ENCODE measurements around the gene CYSRT1. TPM values are rescaled to one million over a fixed set of nuclear protein-coding genes. Genes with fewer than 3 reads are reported as not detected.

Gene CYSRT1
- total RNA-seq, 1 experiment from 2014 or later = 0.37 TPM

GRCh38 chr9:137270929-137271695 lies 46.1 kb downstream of the CYSRT1 start:
- no peak for DNase-seq (ENCODE audit: low spot score)

GRCh38 chr9:137271696-137272076 lies 46.7 kb downstream of the CYSRT1 start:
- no peak for DNase-seq (ENCODE audit: low spot score)

- DNase-seq (ENCODE audit: low spot score) = no peak
Observed at GRCh38 chr9:137272241-137273094, 47.5 kb downstream of the CYSRT1 start.

- DNase-seq (ENCODE audit: low spot score) = no peak
Observed at GRCh38 chr9:137273095-137273490, 48.1 kb downstream of the CYSRT1 start.

GRCh38 chr9:137273611-137274320 lies 48.8 kb downstream of the CYSRT1 start:
- no peak for DNase-seq (ENCODE audit: low spot score)

- DNase-seq (ENCODE audit: low spot score) = no peak
Observed at GRCh38 chr9:137275203-137275587, 50.2 kb downstream of the CYSRT1 start.

Other genes starting within 250 kb of the CYSRT1 start
- gene PTGDS, start 247.7 kb upstream of the CYSRT1 start, total RNA-seq (2014; rRNA removed; shearing (Covaris generic)) = not detected in 2 replicates
- gene LCNL1, start 242.2 kb upstream of the CYSRT1 start, total RNA-seq (2014; rRNA removed; shearing (Covaris generic)) = not detected in 2 replicates
- gene PAXX, start 232.8 kb upstream of the CYSRT1 start, total RNA-seq (2014; rRNA removed; shearing (Covaris generic)) = 32.0 and 41.3 TPM in 2 replicates
- gene CLIC3, start 228.6 kb upstream of the CYSRT1 start, total RNA-seq (2014; rRNA removed; shearing (Covaris generic)) = 0.64 TPM in 1 of 2 replicates, not detected in the other
- 4.9 and 22.4 TPM in 2 replicates for gene ABCA2, start 196.9 kb upstream of the CYSRT1 start, total RNA-seq (2014; rRNA removed; shearing (Covaris generic))
- not detected in 2 replicates for gene FUT7, start 193.1 kb upstream of the CYSRT1 start, total RNA-seq (2014; rRNA removed; shearing (Covaris generic))
- 1.2 and 4.1 TPM in 2 replicates for gene NPDC1, start 179.0 kb upstream of the CYSRT1 start, total RNA-seq (2014; rRNA removed; shearing (Covaris generic))
- gene ENTPD2, start 171.1 kb upstream of the CYSRT1 start, total RNA-seq (2014; rRNA removed; shearing (Covaris generic)) = not detected in 2 replicates
- gene SAPCD2, start 154.6 kb upstream of the CYSRT1 start, total RNA-seq (2014; rRNA removed; shearing (Covaris generic)) = 5.9 and 12.4 TPM in 2 replicates
- 6.6 and 7.4 TPM in 2 replicates for gene UAP1L1, start 147.7 kb upstream of the CYSRT1 start, total RNA-seq (2014; rRNA removed; shearing (Covaris generic))
- 38.6 and 62.6 TPM in 2 replicates for gene MAN1B1, start 138.2 kb upstream of the CYSRT1 start, total RNA-seq (2014; rRNA removed; shearing (Covaris generic))
- gene DPP7, start 110.4 kb upstream of the CYSRT1 start, total RNA-seq (2014; rRNA removed; shearing (Covaris generic)) = 34.8 and 52.2 TPM in 2 replicates
- not detected in 2 replicates for gene GRIN1, start 86.0 kb upstream of the CYSRT1 start, total RNA-seq (2014; rRNA removed; shearing (Covaris generic))
- 0.10 and 0.12 TPM in 2 replicates for gene LRRC26, start 55.1 kb upstream of the CYSRT1 start, total RNA-seq (2014; rRNA removed; shearing (Covaris generic))
- gene TMEM210, start 53.1 kb upstream of the CYSRT1 start, total RNA-seq (2014; rRNA removed; shearing (Covaris generic)) = not detected in 2 replicates
- 8.2 and 13.4 TPM in 2 replicates for gene ANAPC2, start 36.6 kb upstream of the CYSRT1 start, total RNA-seq (2014; rRNA removed; shearing (Covaris generic))
- 71.6 and 91.9 TPM in 2 replicates for gene SSNA1, start 36.5 kb upstream of the CYSRT1 start, total RNA-seq (2014; rRNA removed; shearing (Covaris generic))
- gene TPRN, start 24.4 kb upstream of the CYSRT1 start, total RNA-seq (2014; rRNA removed; shearing (Covaris generic)) = 1.2 and 3.4 TPM in 2 replicates
- 63.4 and 69.8 TPM in 2 replicates for gene TMEM203, start 19.5 kb upstream of the CYSRT1 start, total RNA-seq (2014; rRNA removed; shearing (Covaris generic))
- 4.0 and 4.9 TPM in 2 replicates for gene NDOR1, start 19.5 kb upstream of the CYSRT1 start, total RNA-seq (2014; rRNA removed; shearing (Covaris generic))
- 0.31 TPM in 1 of 2 replicates, not detected in the other for gene RNF208, start 2.9 kb upstream of the CYSRT1 start, total RNA-seq (2014; rRNA removed; shearing (Covaris generic))
- not detected in 2 replicates for gene RNF224, start 2.3 kb downstream of the CYSRT1 start, total RNA-seq (2014; rRNA removed; shearing (Covaris generic))
- not detected in 2 replicates for gene SLC34A3, start 5.7 kb downstream of the CYSRT1 start, total RNA-seq (2014; rRNA removed; shearing (Covaris generic))
- gene TUBB4B, start 16.1 kb downstream of the CYSRT1 start, total RNA-seq (2014; rRNA removed; shearing (Covaris generic)) = 164 and 180 TPM in 2 replicates
- gene STPG3, start 26.1 kb downstream of the CYSRT1 start, total RNA-seq (2014; rRNA removed; shearing (Covaris generic)) = not detected in 2 replicates
- gene NELFB, start 30.2 kb downstream of the CYSRT1 start, total RNA-seq (2014; rRNA removed; shearing (Covaris generic)) = 29.5 and 33.0 TPM in 2 replicates
- gene TOR4A, start 52.6 kb downstream of the CYSRT1 start, total RNA-seq (2014; rRNA removed; shearing (Covaris generic)) = 0.37 and 1.3 TPM in 2 replicates
- gene NRARP, start 77.1 kb downstream of the CYSRT1 start, total RNA-seq (2014; rRNA removed; shearing (Covaris generic)) = 0.37 TPM in 1 of 2 replicates, not detected in the other
- 1.4 and 2.8 TPM in 2 replicates for gene EXD3, start 198.0 kb downstream of the CYSRT1 start, total RNA-seq (2014; rRNA removed; shearing (Covaris generic))
- gene NOXA1, start 198.2 kb downstream of the CYSRT1 start, total RNA-seq (2014; rRNA removed; shearing (Covaris generic)) = not detected in 2 replicates
- 0.08 TPM in 1 of 2 replicates, not detected in the other for gene ENTPD8, start 216.2 kb downstream of the CYSRT1 start, total RNA-seq (2014; rRNA removed; shearing (Covaris generic))
- 17.1 and 19.1 TPM in 2 replicates for gene NSMF, start 234.2 kb downstream of the CYSRT1 start, total RNA-seq (2014; rRNA removed; shearing (Covaris generic))

Data from H4 (cell line).